Epithelial cell of proximal tubule (primary cell): Measurements from ENCODE around the gene SORBS1. TPM values are rescaled to one million over a fixed set of nuclear protein-coding genes. Genes with fewer than 3 reads are reported as not detected.

Source experiments
- DNase-seq: peaks from one replicate; pipeline ENCODE4 v3.0.0-alpha.2; 2011; ENCODE audit warnings: low read depth
- H3K4me3 ChIP-seq: 2 replicates; pipeline ENCODE4 v1.5.1; 2011; ENCODE audit warnings: low read depth, mild to moderate bottlenecking, low read length
- total RNA-seq: library from RNA; depleted of rRNA; stranded (reverse); fragments of >200 nt; gene quantifications from 2 replicates; pipeline ENCODE4 v1.2.3, GENCODE V29; 2015
- TF ChIP-seq, protein P1 (sequence below): conservative IDR thresholded peaks from 2 replicates; pipeline ENCODE4 v1.5.1; 2012; ENCODE audit warnings: low read depth, mild to moderate bottlenecking, low read length

SORBS1 gene
- total RNA-seq, 1 donor from 2014 or later, result 7.0 TPM

- DNase-seq, result no peak
- no peak overlapping the region for H3K4me3 ChIP-seq
- TF ChIP-seq, protein P1, sequence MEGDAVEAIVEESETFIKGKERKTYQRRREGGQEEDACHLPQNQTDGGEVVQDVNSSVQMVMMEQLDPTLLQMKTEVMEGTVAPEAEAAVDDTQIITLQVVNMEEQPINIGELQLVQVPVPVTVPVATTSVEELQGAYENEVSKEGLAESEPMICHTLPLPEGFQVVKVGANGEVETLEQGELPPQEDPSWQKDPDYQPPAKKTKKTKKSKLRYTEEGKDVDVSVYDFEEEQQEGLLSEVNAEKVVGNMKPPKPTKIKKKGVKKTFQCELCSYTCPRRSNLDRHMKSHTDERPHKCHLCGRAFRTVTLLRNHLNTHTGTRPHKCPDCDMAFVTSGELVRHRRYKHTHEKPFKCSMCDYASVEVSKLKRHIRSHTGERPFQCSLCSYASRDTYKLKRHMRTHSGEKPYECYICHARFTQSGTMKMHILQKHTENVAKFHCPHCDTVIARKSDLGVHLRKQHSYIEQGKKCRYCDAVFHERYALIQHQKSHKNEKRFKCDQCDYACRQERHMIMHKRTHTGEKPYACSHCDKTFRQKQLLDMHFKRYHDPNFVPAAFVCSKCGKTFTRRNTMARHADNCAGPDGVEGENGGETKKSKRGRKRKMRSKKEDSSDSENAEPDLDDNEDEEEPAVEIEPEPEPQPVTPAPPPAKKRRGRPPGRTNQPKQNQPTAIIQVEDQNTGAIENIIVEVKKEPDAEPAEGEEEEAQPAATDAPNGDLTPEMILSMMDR, result no peak
Measured at GRCh38 chr10:95284807-95285206, 276.4 kb downstream of the SORBS1 start.

DNA sequence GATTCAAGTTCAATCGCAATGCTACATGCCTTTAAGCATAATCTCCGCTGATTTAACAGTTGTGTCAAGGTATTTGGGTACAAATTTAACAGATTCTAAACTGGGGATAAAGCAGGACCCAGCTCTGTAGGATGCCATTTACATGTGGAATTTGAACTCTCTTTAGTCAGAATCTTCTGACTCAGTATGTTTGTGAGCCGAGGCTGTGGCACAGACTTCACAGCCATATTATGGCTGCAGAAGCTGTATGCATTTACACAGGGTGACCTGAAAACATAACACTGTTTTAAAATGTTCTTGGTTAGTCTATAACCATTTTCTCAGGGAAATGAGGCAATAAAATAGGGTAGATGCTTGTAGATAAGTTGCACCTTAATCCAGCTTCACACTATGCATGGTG lies 279.1 kb downstream of the SORBS1 start:
- DNase-seq, result no peak
- no peak overlapping the region for H3K4me3 ChIP-seq
- TF ChIP-seq, protein P1, result no peak

- no peak for DNase-seq
- TF ChIP-seq, protein P1, result no peak
- H3K4me3 ChIP-seq, result no peak overlapping the region
Measured at GRCh38 chr10:95281206-95281605, 280.0 kb downstream of the SORBS1 start.

DNA sequence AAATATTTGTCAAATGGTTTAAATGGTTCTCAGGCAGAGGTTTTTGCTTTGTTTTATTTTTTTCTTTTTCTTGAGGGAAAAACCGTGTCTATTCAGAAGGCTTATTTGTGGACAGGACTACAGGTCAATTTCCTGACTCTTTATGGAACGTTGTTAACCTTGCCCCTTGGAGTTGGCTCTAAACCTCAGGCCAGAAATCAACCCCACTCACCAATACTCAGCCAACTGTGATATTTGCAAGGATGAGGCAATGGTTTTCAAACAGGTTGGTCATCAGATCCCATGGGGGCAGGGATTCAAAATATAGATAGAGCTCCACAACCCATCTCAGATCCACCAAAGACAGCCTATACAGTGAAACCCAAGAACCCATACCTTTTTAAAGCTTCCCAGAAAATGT lies 280.5 kb downstream of the SORBS1 start:
- TF ChIP-seq, protein P1, result no peak
- DNase-seq, result no peak
- no peak overlapping the region for H3K4me3 ChIP-seq

GRCh38 chr10:95279042-95279820 lies 281.9 kb downstream of the SORBS1 start:
- no peak overlapping the region for H3K4me3 ChIP-seq
- no peak for DNase-seq
- TF ChIP-seq, protein P1, result no peak

DNA sequence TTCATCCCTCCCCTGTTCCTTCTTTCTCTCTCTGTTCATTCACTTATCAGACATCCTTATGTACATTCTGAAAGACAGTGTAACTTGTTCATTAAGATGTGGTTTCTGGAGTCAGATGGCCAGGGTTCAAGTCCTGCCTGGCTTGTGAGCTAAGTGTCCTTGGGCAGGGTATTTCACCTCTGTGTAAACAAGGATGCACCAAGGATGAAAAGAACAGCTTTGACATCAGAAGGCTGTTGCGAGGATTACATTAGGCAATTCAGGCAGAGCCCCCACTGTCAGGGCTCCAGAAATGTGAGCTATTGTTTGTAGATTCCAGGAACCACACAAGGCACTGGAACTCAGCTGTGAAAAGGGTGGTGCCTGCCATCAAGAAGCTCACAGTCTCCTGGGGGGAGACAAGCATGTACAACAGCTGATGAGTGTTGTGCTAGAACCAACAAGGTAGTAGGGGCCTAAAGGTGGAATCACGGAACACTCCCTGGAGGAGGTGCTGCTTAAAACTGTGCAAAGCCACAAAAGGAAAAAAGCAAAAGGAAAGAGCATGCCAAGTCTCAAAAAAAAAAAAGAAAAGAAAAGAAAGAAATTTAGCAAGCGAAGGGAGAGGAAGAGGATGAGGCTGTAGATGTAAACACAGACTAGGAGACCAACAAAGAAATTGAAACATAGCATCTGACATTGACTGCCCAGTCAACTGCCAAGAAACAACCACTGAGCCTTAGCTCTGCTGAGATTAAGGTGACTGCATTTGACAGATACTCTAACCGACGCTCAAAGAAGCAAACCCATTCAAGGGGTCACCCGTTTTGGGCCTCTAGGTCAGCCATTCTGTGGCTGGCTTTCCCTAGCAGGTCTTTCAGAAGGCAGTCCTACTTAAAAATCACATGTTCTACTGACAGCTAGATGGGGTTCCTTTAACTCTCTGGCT lies 282.8 kb downstream of the SORBS1 start:
- H3K4me3 ChIP-seq, result no peak overlapping the region
- TF ChIP-seq, protein P1, result no peak
- no peak for DNase-seq
